GM12892 (cell line): Measurements from ENCODE around the gene MGAT4B.

ENCODE experiments used
- POLR2A ChIP-seq: IDR thresholded peaks from 2 replicates; pipeline ENCODE4 v1.6.1; 2011; ENCODE audit warnings: low read depth, low read length, control low read depth
- POLR2AphosphoS5 ChIP-seq: IDR thresholded peaks from 2 replicates; pipeline ENCODE4 v1.6.1; 2011; ENCODE audit warnings: low read depth, low read length, control low read depth

GRCh38 chr5:179762781-179763176 lies 43.9 kb downstream of the MGAT4B start:
- no peak for TF ChIP-seq POLR2AphosphoS5
- no peak for TF ChIP-seq POLR2A
